ENCODE data around the gene MCUB. TPM values are rescaled to one million over a fixed set of nuclear protein-coding genes. Genes with fewer than 3 reads are reported as not detected.

The MCUB gene
- total and polyA plus RNA-seq, 2 of the 13 experiments (the other 11 are each of a cell fraction or from before 2014, with no cell fraction given), result 0.95 to 2.2 TPM

GRCh38 chr4:109673303-109673702, 113.3 kb downstream of the MCUB start:
- Histone ChIP-seq H3K4me3 (replicated peaks in 1 of 3; ENCODE audit: insufficient read depth in 1 of 3, low read depth in 2 of 3, low read length in 3 of 3) (no peak overlapping the region), H3K27me3 (ENCODE audit: control insufficient read depth in 1 of 2, insufficient read depth in 2 of 2, low read length in 2 of 2) (no peaks in the 10 kb centered on the region), H3K36me3 (replicated peaks in 1 of 2; ENCODE audit: control insufficient read depth in 1 of 2, insufficient read depth in 2 of 2, low read length in 2 of 2) (no peaks in the 10 kb centered on the region), H3K9ac (ENCODE audit: insufficient read depth, low read depth, low read length) (no peak overlapping the region), H3K4me2 (ENCODE audit: low read depth, low read length) (no peak overlapping the region), H2AFZ (ENCODE audit: low read length) (no peak overlapping the region), H4K20me1 (ENCODE audit: insufficient read depth, low read length) (no peaks in the 10 kb centered on the region), H3K4me1 (ENCODE audit: insufficient read depth, low read length) (peaks cover 6% of the 10 kb centered on the region; the same call in 1 of the 2 replicates), H3K79me2 (ENCODE audit: insufficient read depth, low read length) (no peaks in the 10 kb centered on the region), H3K27ac (ENCODE audit: extremely low read length, insufficient read depth, low read length) (no peak overlapping the region), H3K9me3 (ENCODE audit: low read length) (no peaks in the 10 kb centered on the region)
- no TSS peak for BruUV-seq (replicated peaks)
- ATAC-seq (no peak), FAIRE-seq (no peak), DNase-seq (ENCODE audit: low spot score) (no peak)
- 29% methylated on average over 1 of the region's 1 CpG for WGBS (ENCODE audit: low lambda C conversion rate)
- intact Hi-C loops (cut with micrococcal nuclease; ENCODE audit: unreplicated experiment) (no loop called here), in situ Hi-C loops (cut with HindIII; ENCODE audit: extremely low pct_ligation_motif_present, low pct_unique_long_range_greater_than_20kb) (no loop called here)
- ChIA-PET POLR2A (no interaction called here), CTCF (ENCODE audit: low intra/inter-chr PET ratio, low total read pairs) (no interaction called here)
- TF ChIP-seq REST (IDR thresholded peaks at IDR 0.05; ENCODE audit: borderline replicate concordance in 1 of 2, low read depth in 1 of 2, low read length in 2 of 2), result no peak
- TF ChIP-seq PRDM15 (CRISPR knock-in tag; IDR thresholded peaks at IDR 0.05), result no peak
- TF ChIP-seq MBD4 (IDR thresholded peaks at IDR 0.05; ENCODE audit: borderline replicate concordance, low read length), result no peak
- TF ChIP-seq FOXK1 (CRISPR knock-in tag; IDR thresholded peaks at IDR 0.05; ENCODE audit: borderline replicate concordance, low read depth), result no peak
- TF ChIP-seq ZC3H4 (CRISPR knock-in tag; IDR thresholded peaks at IDR 0.05; ENCODE audit: borderline replicate concordance), result no peak
- TF ChIP-seq SNAPC4 (CRISPR knock-in tag; IDR thresholded peaks at IDR 0.05), result no peak
- TF ChIP-seq SOX13 (IDR thresholded peaks at IDR 0.05), result no peak
- no peak for TF ChIP-seq SOX13 (CRISPR knock-in tag; conservative IDR thresholded peaks at IDR 0.05 in 1 of 2, IDR thresholded peaks at IDR 0.05 in 1 of 2)
- no peak for TF ChIP-seq NFE2L2 (IDR thresholded peaks at IDR 0.05; ENCODE audit: low read length)
- no peak for TF ChIP-seq TIGD3 (CRISPR knock-in tag; IDR thresholded peaks at IDR 0.05; ENCODE audit: borderline replicate concordance)
- TF ChIP-seq TCF7L2 (IDR thresholded peaks at IDR 0.05; ENCODE audit: low read depth, low read length), result no peak
